GM18907 (cell line): ENCODE results near the gene SOX8.

ENCODE experiments used
- ATAC-seq: cut with Tn5 transposase; IDR thresholded peaks from one replicate; pipeline ENCODE4 v1.9.1; 2021; ENCODE audit warnings: mild to moderate bottlenecking, moderate library complexity; ENCODE audit not compliant: unreplicated experiment

The SOX8 gene

DNA sequence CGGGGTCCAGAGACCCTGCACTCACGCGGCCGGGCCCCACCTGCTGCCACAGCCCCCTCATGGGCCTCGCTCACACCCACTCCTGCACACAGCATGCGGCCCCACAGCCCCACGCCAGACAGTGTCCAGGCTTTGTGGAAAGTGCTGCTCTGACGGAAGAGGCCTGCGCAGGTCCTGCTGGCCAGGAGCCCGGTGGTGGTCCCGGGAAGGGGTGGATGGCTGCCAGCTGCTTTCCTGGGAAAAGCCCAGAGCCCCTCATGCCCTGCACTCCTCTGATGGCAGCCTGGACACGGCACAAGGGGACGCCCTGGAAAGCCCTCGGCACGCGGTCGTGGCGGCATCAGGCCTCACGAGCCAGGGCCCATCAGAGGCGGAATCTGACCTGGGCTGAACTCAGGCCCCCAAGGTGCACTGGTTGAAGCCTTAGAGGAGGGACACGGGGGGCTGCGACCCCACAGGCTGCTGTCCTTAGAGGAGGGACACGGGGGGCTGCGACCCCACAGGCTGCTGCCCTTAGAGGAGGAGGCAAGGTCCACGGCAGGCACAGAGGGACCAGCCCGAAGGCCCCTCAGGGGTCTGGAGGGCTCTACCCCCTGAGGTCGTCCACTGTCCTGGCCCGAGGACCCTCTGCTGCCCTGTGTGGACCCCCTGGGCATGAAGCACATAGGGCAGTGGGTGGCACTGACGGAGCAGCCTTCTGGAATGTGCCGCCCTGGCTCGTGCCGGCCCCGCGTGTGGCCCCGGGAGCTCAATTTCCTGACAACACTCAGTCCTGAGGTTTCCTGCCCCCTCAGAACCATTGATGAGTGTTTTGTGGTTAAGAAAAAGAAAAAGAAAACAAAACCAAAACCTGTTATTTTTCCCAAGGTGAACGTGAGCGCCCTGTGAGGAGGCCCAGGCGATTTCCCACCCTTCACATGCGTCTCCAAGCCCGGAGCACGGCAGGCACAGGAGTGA is 22.1 kb downstream of the SOX8 start:
- ATAC-seq, result no peak

- ATAC-seq, result no peak
Observed at GRCh38 chr16:1005286-1005685, 23.7 kb downstream of the SOX8 start.

DNA sequence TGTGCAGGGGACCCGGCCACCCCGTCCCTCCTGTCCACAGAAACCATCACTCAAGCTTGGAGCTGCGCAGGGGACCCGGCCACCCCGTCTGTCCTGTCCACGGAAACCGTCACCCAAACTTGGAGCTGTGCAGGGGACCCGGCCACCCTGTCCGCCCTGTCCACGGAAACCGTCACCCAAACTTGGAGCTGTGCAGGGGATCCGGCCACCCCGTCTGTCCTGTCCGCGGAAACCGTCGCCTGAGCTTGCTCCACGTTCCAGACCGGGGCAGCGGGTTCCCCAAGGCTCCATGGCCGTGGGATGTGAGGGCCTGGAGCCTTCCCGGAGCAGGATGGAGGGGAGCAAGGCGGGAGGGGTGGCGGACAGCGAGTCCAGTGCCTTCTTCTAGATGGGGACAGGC is 25.2 kb downstream of the SOX8 start:
- ATAC-seq, result no peak

DNA sequence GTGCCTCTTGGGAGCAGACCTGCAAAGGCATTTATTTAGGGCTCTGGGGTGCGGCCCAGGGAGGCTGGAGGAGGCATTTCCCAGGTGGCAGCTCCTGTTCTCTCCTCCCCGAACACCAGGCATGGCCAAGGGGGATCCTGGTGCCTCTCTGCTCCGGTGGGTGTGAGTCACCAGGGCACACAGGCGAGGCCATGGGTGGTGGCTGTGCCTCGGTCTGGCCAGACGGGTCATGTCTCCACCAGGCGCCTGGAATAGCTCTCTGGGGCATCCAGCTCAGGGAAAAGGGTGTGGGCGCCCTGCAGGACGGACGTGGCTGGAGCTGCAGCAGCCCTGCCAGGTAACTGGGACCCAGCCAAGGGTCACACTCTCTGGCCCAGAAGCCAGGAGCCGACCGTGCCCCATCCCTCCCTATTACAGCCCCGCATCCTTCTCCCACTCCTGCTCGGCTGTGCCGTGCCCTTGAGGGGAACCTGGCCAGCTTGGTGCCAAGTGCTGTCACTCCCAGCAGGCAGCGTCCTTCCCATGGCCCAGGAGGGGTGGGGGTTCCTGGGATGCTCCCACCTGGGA is 25.8 kb downstream of the SOX8 start:
- no peak for ATAC-seq

DNA sequence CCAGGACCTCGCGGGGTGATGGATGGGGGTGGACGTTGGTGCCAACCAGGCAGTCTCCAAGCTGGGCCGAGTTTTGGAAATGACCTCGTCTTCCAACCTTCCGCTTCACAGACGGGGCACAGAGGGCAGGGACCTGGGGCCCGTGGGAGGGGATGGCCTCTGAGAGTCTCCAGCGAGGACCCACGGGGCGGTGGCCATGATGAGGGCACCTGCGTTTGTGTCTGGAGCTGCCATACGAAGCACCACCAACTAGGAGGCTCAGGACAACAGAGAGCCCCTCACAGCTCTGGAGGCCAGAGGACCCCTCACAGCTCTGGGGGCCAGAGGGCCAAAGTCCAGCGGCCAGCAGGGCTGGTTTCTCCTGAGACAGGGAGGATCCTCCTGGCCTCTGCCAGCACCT is 26.5 kb downstream of the SOX8 start:
- no peak for ATAC-seq

DNA sequence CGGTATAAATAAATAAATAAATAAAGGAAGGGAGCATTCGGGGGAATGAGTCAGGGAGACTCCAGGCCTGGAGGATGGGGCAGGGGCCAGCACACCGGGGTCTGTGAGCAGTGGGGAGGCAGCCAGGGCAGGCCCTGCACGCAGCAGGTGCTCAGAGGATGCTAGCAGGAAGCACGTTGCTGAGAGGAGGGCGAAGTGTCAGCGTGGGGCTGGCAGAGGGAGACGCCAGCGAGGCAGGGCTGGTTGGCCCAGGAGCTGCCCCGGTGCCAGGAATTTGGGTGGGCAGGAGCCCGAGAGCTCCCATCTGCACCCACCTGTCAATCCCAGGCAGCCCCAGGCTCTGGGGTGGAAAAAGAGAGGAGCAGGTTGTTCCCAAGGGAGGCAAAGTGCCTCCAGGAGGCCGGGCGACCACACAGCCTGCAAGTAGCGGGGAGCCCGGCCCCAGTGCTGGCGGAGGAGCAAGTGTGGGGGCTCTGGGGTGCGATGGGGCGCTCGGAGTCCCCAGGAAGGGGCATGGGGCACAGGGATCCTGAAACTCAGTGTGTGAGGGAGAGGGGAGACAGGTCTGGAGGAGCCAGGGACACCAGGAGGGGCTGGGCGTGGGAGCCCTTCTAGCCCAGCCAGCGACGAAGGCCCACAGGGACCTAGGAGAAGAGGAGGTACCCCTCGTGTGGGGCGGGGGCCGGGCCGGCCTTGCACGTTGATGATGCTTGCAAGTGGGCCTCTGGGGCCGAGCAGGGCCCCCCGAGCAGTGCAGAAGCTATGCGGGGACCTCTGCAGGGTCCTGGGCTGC is 28.0 kb downstream of the SOX8 start:
- no peak for ATAC-seq

- no peak for ATAC-seq
Observed at GRCh38 chr16:1010251-1010650, 28.7 kb downstream of the SOX8 start.

GRCh38 chr16:1010815-1011214 is 29.2 kb downstream of the SOX8 start:
- no peak for ATAC-seq

- no peak for ATAC-seq
Observed at GRCh38 chr16:1011316-1012082, 29.9 kb downstream of the SOX8 start.

GRCh38 chr16:1012135-1012534 is 30.6 kb downstream of the SOX8 start:
- no peak for ATAC-seq

DNA sequence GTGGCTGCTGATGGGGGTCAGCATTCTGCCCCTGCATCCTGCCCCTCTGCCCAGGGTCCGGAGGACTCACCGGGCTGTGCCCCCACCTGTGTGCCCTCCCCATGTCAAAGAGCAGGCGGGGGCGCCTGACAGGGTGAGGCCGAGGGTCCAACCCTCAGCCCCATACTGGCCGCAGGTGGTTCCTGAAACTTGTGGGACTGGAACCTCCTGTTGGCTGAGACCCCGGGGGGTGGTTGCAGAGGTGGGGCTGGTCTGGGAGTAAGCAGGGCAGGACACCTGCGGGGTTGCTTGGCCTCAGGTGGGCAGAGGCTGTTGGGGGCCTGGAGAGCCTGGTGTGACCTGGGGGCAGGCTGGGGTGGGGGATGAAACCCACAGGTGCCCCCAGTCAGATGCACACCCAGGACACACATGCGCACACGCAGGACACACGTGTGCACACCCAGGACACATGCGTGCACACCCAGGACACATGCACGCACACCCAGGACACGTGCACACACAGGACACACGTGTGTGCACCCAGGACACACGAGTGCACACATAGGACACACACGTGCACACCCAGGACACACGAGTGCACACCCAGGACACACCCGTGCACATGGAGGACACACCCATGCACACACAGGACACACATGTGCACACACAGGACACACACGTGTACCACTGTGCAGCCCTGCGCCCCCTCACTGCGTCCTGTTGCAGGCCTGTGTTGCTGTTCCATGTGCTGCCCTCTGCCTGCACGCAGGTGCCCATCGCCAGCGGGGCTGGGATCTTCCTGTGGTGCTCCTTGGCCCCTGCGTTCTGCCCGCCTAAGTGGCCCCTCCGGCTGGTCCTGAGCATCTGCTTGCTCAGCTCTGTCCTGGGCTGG is 31.4 kb downstream of the SOX8 start:
- no peak for ATAC-seq

DNA sequence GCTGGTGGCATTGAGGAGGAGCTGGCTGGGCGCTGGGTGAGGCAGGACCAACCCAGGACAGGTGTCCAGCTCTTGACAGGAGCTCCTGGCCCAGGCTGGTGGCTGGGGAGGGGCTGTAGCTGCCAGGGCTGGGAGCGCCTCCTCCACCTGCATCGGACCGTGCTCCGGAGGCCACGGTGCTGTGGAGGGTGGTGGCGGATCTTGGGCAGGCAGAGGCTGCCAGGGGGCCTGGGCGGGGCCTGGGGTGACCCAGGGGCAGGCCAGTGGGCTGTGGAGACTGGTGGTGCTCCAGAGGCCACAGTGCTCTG is 32.0 kb downstream of the SOX8 start:
- no peak for ATAC-seq

GRCh38 chr16:1014221-1014620 is 32.7 kb downstream of the SOX8 start:
- ATAC-seq, result no peak

GRCh38 chr16:1014771-1015495 is 33.4 kb downstream of the SOX8 start:
- no peak for ATAC-seq

- ATAC-seq, result no peak
Observed at GRCh38 chr16:1018447-1019198, 37.1 kb downstream of the SOX8 start.

DNA sequence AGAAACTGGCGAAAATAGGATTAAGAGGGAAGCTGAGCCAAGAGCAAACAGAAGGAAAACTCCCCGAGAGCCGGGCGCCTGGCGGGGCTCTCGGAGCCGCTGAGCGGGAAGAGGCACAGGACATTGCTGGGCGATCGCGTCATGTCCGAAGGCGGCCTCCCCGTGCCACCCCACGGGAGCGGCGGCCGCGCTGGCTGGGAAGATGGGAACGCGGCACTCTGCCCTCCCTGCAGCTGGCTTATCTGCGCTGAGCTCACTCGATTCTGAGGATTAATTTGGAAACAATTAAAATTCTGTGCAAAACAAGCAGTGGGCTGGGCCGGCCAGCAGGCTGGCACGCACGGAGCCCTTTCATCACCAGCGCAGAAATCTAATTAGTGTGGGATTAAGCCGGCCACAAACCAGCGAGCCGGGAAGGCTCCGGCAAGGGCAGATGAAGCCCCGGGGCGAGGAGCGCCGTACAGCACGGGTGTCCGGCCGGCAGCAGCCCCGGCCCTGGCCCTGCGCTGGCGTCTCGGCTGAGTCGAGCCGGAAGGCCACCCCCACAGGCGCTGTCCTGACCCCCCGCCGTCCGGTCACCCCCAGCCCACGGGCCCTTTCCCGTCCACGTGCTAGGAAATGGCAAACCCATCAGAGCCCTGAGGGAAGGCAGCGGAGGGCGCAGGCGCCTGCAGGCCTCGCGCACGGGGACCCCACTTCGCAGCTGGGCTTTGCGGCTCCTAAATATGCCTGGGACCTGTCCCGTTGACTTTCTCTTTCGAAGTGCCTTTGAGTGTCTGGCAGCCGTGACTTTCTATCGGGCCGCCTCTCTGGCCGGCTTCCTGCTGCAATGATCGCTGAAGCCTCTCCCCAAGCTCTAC is 37.9 kb downstream of the SOX8 start:
- no peak for ATAC-seq

DNA sequence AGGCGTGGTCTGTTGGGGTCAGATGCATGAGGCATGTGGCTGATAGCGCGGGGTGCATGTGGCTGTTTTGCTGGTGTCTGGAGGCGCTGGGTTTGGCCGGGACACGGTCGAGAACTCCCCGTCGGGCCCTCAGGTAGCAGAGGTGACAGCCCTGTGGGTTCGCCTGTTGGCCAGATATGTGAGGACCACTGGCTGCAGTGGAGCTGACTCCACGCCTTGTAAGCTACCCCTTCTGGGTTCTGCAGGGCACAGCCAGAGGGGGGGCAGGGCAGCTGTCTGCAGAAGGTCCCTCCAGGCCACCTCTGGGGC is 38.5 kb downstream of the SOX8 start:
- ATAC-seq, result no peak

DNA sequence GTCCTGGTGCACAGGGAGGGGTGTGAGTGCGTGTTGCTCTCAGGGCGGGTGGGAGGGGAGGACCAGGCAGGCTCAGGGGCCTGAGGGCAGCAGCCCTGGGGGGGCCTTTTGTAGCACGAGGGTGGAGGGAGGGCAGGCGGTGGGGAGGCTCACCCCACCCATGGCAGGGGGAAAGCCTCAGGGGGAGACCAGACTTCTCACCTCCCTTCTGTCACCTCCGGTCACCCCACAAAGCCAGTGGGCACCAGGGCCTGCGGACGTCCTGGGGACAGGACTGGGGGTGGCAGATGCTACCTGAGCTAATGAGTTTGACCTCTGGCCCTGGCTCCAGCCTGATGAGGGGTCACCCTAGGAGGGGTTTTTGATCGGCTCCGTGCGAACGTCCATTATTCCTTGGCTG is 39.0 kb downstream of the SOX8 start:
- no peak for ATAC-seq
